Mesendoderm (in vitro differentiated cells): ENCODE measurements around the gene PDE3A.

Experiments
- DNase-seq: peaks from one replicate; pipeline ENCODE4 v3.0.0; 2013
- H2AK5ac ChIP-seq: 2 replicates; pipeline ENCODE4 v1.6.1; 2013; ENCODE audit warnings: low read length, inconsistent platforms
- H2BK120ac ChIP-seq: 2 replicates; pipeline ENCODE4 v1.6.1; 2013; ENCODE audit warnings: low read depth, mild to moderate bottlenecking, low read length, moderate library complexity, mixed read lengths
- H2BK15ac ChIP-seq: replicated peaks from 2 replicates; pipeline ENCODE4 v1.6.1; 2013; ENCODE audit warnings: low read depth, mild to moderate bottlenecking, moderate library complexity
- H2BK5ac ChIP-seq: 2 replicates; pipeline ENCODE4 v1.6.1; 2013; ENCODE audit warnings: low read length, inconsistent platforms
- H3K18ac ChIP-seq: 2 replicates; pipeline ENCODE4 v1.6.1; 2013; ENCODE audit warnings: mild to moderate bottlenecking, low read length, mixed read lengths
- H3K23ac ChIP-seq: one replicate; pipeline ENCODE4 v1.6.1; 2013; ENCODE audit warnings: low read length
- H3K27ac ChIP-seq: 2 replicates; pipeline ENCODE4 v1.5.1; 2013; ENCODE audit warnings: low read depth, mild to moderate bottlenecking, inconsistent platforms, low read length, moderate library complexity
- H3K27me3 ChIP-seq: 2 replicates; pipeline ENCODE4 v1.6.1; 2013; ENCODE audit warnings: low read length, control low read depth, mild to moderate bottlenecking, inconsistent platforms; ENCODE audit not compliant: insufficient read depth, poor library complexity
- H3K36me3 ChIP-seq: 2 replicates; pipeline ENCODE4 v1.6.1; 2013; ENCODE audit warnings: low read length, inconsistent platforms; ENCODE audit not compliant: control insufficient read depth, insufficient read depth
- H3K4ac ChIP-seq: one replicate; pipeline ENCODE4 v1.6.1; 2013; ENCODE audit warnings: low read depth, mild to moderate bottlenecking, low read length, moderate library complexity
- H3K4me1 ChIP-seq: 2 replicates; pipeline ENCODE4 v1.6.1; 2013; ENCODE audit warnings: low read depth, low read length, inconsistent platforms; ENCODE audit not compliant: control insufficient read depth
- H3K4me2 ChIP-seq: 2 replicates; pipeline ENCODE4 v1.6.1; 2013; ENCODE audit warnings: low read length
- H3K4me3 ChIP-seq: 2 replicates; pipeline ENCODE4 v1.5.1; 2013; ENCODE audit warnings: mild to moderate bottlenecking, low read length
- H3K56ac ChIP-seq: one replicate; pipeline ENCODE4 v1.6.1; 2013; ENCODE audit warnings: low read length
- H3K79me1 ChIP-seq: 2 replicates; pipeline ENCODE4 v1.6.1; 2013; ENCODE audit warnings: low read length, inconsistent platforms
- H3K79me2 ChIP-seq: 2 replicates; pipeline ENCODE4 v1.6.1; 2013; ENCODE audit warnings: mild to moderate bottlenecking, low read length; ENCODE audit not compliant: control insufficient read depth, insufficient read depth
- H3K9ac ChIP-seq: 2 replicates; pipeline ENCODE4 v1.6.1; 2013; ENCODE audit warnings: low read length, inconsistent platforms
- H4K5ac ChIP-seq: one replicate; pipeline ENCODE4 v1.6.1; 2013; ENCODE audit warnings: low read length
- H4K8ac ChIP-seq: one replicate; pipeline ENCODE4 v1.6.1; 2013; ENCODE audit warnings: low read depth, mild to moderate bottlenecking, control low read depth, low read length, moderate library complexity
- WGBS: extraction: QIAGEN DNeasy Blood & Tissue Kit; methylation state at CpG from one replicate; pipeline ENCODE4 v1.1.7; 2013; ENCODE audit warnings: low lambda C conversion rate, missing lambda C conversion rate; ENCODE audit not compliant: insufficient coverage; ENCODE audit errors: extremely low coverage; 5-methylcytosine and 5-hydroxymethylcytosine counted together

The PDE3A gene

DNA sequence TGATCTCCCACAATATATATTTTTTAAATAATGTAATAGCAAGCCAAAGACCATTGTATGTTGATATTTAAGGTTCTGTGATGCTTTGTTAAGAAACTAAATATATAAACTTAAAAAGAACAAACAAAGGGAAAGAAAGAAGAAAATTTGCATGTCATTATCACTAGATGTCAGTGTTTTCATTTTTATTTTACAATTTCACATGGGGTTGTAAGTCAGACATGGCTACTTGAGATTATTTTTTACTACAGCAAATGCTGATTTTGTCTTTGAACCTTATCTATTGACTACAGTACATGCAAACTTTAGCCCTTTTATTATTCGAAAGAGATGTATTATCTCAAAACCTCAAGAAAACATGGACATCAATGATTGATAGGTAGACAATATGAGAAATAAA lies 362.9 kb downstream of the PDE3A start:
- Histone ChIP-seq H3K9ac (no peak overlapping the region), H2BK120ac (no peak overlapping the region), H4K8ac (no peak overlapping the region), H3K27ac (no peak overlapping the region), H3K18ac (no peak overlapping the region), H3K27me3 (no peaks in the 10 kb centered on the region), H3K4ac (no peak overlapping the region), H3K4me2 (no peak overlapping the region), H3K36me3 (no peaks in the 10 kb centered on the region), H2BK15ac (no peak overlapping the region), H3K79me1 (no peaks in the 10 kb centered on the region), H3K23ac (no peak overlapping the region), H2BK5ac (no peak overlapping the region), H3K56ac (no peak overlapping the region), H4K5ac (no peak overlapping the region), H3K4me3 (no peak overlapping the region), H2AK5ac (no peak overlapping the region), H3K79me2 (no peaks in the 10 kb centered on the region), H3K4me1 (no peaks in the 10 kb centered on the region)
- DNase-seq, result no peak
- WGBS, result no CpG with 5 or more reads among the region's 1 CpG
